Activated CD8-positive, alpha-beta T cell treated with anti-CD3 and anti-CD28 coated beads, Interleukin-2, amount 10 ng/mL, durations not matched to agents 7 days and 5 days (primary cell): ENCODE data around the gene ANKRD13B. TPM values are rescaled to one million over a fixed set of nuclear protein-coding genes. Genes with fewer than 3 reads are reported as not detected.
A peak's percentile ranks its signal among the peaks of the same experiment; 100 is the strongest.
"Not testable (repeated sequence)": the region's sequence is repeated elsewhere in the genome, so short reads cannot be mapped to it uniquely, and the experiment has no call there.

Experiments used
- ATAC-seq: fragments of 150-1000 bp; cut with Tn5 transposase; one replicate; pipeline ENCODE4 v1.10.0; 2021; ENCODE audit warnings: moderate library complexity
- CTCF ChIA-PET: fragments of 350-600 bp; sonication (Branson Sonifier 250); formaldehyde crosslinking; loops from one replicate; lab custom pipeline; 2021; ENCODE audit warnings: antibody characterized with exemption; lab: Charles Lee
- POLR2A ChIA-PET: fragments of 350-600 bp; sonication (Branson Sonifier 250); formaldehyde crosslinking; loops from one replicate; lab custom pipeline; 2021; ENCODE audit warnings: antibody characterized with exemption; lab: Charles Lee
- DNase-seq: peaks from one replicate; pipeline ENCODE4 v3.0.0-alpha.2; 2020
- H3K27ac Mint-ChIP-seq: one replicate; pipeline ENCODE4 v1.8.0; 2021; ENCODE audit warnings: mild to moderate bottlenecking, mixed read lengths
- H3K27me3 Mint-ChIP-seq: one replicate; pipeline ENCODE4 v1.8.0; 2021; ENCODE audit warnings: low read depth, mixed read lengths
- H3K36me3 Mint-ChIP-seq: one replicate; pipeline ENCODE4 v1.8.0; 2021; ENCODE audit warnings: low read depth, mixed read lengths
- H3K4me1 Mint-ChIP-seq: one replicate; pipeline ENCODE4 v1.8.0; 2021; ENCODE audit warnings: low read depth, mixed read lengths
- H3K4me3 Mint-ChIP-seq: one replicate; pipeline ENCODE4 v1.8.0; 2021; ENCODE audit warnings: mild to moderate bottlenecking, mixed read lengths
- H3K9me3 Mint-ChIP-seq: one replicate; pipeline ENCODE4 v1.8.0; 2022; ENCODE audit warnings: mixed read lengths; ENCODE audit not compliant: insufficient read depth
- total RNA-seq, 2 experiments: library from RNA; stranded (reverse); gene quantifications; one replicate each; pipeline ENCODE4 v1.2.3, GENCODE V29; 2021

Gene ANKRD13B
- total RNA-seq, result 10 to 100 TPM; 11.2 to 12.5 TPM

DNA sequence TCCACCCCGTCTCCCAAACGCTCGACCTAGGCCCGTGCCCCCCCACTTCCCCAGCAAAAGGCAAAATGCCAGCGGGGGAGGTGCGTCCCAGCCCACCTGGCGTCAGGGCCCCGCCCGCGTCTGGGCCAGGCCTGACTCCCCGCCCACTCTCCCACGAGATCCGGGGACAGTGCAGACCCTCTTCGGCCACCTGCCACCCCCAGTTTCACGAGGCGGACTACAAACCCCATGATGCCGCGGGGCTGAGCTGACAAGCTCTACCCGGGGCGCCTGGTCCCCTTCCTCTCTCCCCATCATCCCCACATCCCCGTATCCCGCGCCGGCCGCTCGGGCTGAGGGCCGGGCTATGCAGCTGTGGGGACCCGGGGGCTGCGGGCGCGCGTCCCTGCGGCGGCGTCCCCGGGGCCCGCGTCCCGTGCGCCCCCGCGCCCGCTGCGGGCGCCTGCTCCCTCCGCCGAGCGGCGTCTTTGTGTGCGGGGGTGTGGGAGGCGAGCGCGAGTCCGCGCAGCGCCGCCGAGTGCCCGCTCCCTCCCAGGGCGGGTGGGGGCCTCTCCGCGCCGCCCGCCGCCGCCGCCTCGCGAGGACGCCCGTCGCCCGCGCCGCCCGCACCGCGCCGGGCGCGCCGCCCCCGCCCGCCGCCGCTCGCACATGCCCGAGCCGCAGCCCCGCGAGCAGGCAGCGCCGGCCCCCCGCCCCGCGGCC is at the start of gene ANKRD13B:
ANKRD13B (plus strand) TSS at position 283 of the 702 bp plus-strand sequence. CDS start 490 bp downstream, outside the sequence.
- DNase-seq (peak; percentile 61), ATAC-seq (no peak)
- Mint-ChIP-seq H3K27ac (peak within 1 kb of the TSS; percentile 11), H3K9me3 (no peaks in the 10 kb centered on the region), H3K4me1 (peaks cover 42% of the 10 kb centered on the region), H3K27me3 (no peaks in the 10 kb centered on the region), H3K4me3 (peak within 1 kb of the TSS; percentile 85), H3K36me3 (peaks cover 2% of the 10 kb centered on the region)
- ChIA-PET CTCF (interaction anchor here (1.1 to 4.7 kb wide), 15 partner anchors 7 to 469 kb away, joined by 3 to 107 read pairs (median 7); partner anchors contain the start of genes ABHD15 and TP53I13), POLR2A (interaction anchor here (0.9 to 2.3 kb wide), 4 partner anchors 11 to 337 kb away, joined by 3 to 10 read pairs (median 3); partner anchors contain the start of gene SSH2)

DNA sequence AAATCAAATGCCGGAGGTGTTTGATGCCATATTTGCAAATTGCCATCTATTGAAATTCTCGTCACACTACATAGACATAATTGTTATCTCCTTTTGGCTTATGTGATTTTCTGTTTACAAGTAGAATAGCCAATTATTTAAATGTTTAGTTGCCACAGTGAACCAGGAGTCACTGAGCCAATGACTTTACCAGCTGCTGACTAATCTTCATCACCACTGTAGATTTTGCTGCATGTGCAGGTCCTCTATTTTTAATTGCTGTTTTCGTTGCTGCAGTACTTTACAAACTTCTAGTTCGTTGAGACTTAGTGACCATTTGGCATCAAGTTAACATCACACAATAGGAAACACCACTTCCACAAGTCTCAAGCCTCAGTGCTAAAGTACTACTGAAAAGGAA is 48.9 kb upstream of the ANKRD13B start:
- Mint-ChIP-seq H3K9me3 (no peaks in the 10 kb centered on the region), H3K27me3 (no peaks in the 10 kb centered on the region), H3K4me1 (peaks cover 13% of the 10 kb centered on the region), H3K4me3 (no peak overlapping the region), H3K36me3 (peaks cover 29% of the 10 kb centered on the region), H3K27ac (no peak overlapping the region)
- CTCF ChIA-PET, result no interaction called here
- ATAC-seq (no peak), DNase-seq (no peak)
- POLR2A ChIA-PET, result no interaction called here

DNA sequence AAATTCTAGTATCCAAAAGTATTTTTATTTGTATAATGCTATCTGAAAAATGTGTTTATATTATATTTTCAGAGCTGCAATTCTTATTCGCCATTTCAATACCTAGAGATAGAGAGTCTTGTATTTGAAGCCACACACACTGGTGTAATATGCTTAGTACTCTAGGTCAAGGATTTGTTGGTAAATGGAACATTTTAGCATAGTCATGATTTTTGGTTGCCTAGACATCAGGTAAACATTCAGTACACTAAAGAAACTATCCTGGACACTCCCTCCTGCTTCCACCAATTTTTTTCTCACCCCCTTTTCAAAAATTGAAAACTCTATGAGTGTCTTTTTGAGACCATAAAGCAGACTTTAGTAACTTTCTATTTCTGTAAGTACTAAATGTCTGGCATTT is 46.8 kb upstream of the ANKRD13B start:
- Mint-ChIP-seq H3K9me3 (no peaks in the 10 kb centered on the region), H3K4me1 (peaks cover 21% of the 10 kb centered on the region), H3K36me3 (peaks cover 29% of the 10 kb centered on the region), H3K27me3 (no peaks in the 10 kb centered on the region), H3K4me3 (no peak overlapping the region), H3K27ac (no peak overlapping the region)
- DNase-seq, result no peak
- no peak for ATAC-seq
- ChIA-PET POLR2A (no interaction called here), CTCF (interaction anchor here (1.0 to 1.3 kb wide), 4 partner anchors 9 to 176 kb away, joined by 3 to 6 read pairs (median 4); no protein-coding TSS in a partner anchor)

DNA sequence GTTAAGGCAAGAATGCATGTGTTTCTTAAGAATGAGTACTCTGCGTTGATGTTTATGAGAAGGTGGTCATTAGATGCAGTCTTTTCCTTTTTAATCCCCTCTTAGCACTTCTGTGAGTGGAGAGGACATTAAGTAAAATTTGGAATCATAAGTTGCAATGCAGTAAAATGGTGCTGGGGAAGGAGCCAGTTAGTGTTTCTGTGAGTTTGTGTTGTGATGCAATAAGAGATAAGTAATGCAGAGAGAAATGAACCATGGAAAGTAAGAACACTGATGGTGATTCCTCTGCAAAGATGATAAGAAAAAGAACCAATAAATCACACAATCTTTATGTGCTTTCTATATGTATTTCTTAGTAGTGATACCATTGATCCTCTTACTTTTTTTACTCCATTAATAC is 46.1 kb upstream of the ANKRD13B start:
- no peaks in the 10 kb centered on the region for H3K27me3 Mint-ChIP-seq
- ChIA-PET POLR2A (no interaction called here), CTCF (no interaction called here)
- H3K4me1 Mint-ChIP-seq, result peaks cover 21% of the 10 kb centered on the region
- no peaks in the 10 kb centered on the region for H3K9me3 Mint-ChIP-seq
- no peak for ATAC-seq
- no peak for DNase-seq
- H3K27ac Mint-ChIP-seq, result no peak overlapping the region
- peaks cover 29% of the 10 kb centered on the region for H3K36me3 Mint-ChIP-seq
- H3K4me3 Mint-ChIP-seq, result no peak overlapping the region

DNA sequence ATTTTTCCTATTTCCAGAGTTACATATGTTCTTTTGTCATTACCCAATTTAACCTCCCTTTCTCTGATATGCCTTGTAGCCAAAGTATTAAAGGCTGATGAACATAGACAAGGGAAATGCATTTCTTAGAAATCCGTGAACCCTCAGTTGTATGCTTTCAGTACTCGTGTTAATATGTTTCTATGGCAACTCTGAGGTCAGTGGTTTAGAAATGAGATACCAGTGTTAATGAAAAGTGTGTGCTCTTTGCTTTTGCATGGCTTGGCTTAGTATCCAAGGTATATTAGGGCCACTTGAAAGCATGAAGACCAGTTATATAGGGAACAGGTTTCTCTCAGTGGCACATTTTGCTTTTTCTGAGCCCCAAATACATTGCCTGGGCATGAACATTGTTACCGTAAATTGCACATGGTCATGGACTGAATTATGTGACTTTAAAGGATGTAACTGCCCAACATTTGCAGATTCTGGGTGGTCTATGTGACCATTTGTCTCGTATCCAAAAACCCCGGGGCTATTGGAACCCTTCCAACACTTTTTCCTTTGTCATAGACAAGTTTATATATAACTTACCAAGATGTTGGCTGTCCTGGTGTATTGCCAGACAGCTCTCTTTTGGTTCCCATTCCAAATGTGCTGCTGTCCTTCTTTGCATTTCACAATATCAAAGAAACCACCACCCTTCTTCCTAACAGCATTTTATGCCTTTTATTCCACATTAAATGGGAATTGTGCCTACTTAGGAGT is 43.6 kb upstream of the ANKRD13B start:
- DNase-seq (no peak), ATAC-seq (peak; percentile 87)
- H3K36me3 Mint-ChIP-seq, result peaks cover 11% of the 10 kb centered on the region
- POLR2A ChIA-PET, result no interaction called here
- no peaks in the 10 kb centered on the region for H3K9me3 Mint-ChIP-seq
- no peak overlapping the region for H3K4me3 Mint-ChIP-seq
- H3K4me1 Mint-ChIP-seq, result peaks cover 21% of the 10 kb centered on the region
- no peaks in the 10 kb centered on the region for H3K27me3 Mint-ChIP-seq
- no peak overlapping the region for H3K27ac Mint-ChIP-seq
- CTCF ChIA-PET, result interaction anchor here (0.7 to 2.3 kb wide), 5 partner anchors 13 to 180 kb away, joined by 3 to 12 read pairs (median 6); no protein-coding TSS in a partner anchor

DNA sequence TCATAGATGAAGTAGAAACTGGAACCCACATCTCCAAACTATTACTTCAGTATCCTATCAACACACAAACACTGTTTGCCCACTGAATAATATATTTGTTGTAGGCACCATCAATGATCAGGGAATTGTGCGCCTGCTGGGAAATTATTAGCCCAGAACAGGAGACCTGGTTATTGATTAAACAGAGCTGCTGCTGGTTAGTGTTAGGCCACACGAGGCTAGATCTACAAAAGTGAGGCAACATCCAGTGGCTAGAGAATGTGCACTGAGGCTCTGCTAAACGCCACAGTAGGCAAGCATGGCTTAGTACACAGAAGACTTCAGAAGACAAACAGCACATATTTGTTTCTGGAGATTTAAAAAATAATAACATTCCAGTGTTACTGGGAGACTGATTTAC is 37.1 kb upstream of the ANKRD13B start:
- no peaks in the 10 kb centered on the region for H3K27me3 Mint-ChIP-seq
- H3K4me3 Mint-ChIP-seq, result no peak overlapping the region
- peaks cover 16% of the 10 kb centered on the region for H3K36me3 Mint-ChIP-seq
- no peak for DNase-seq
- H3K9me3 Mint-ChIP-seq, result no peaks in the 10 kb centered on the region
- ChIA-PET POLR2A (interaction anchor here (2.0 kb wide), 1 partner anchor 9 kb away, joined by 9 read pairs; no protein-coding TSS in a partner anchor), CTCF (interaction anchor here (2.0 kb wide), 1 partner anchor 186 kb away, joined by 9 read pairs; no protein-coding TSS in a partner anchor)
- peaks cover 24% of the 10 kb centered on the region for H3K4me1 Mint-ChIP-seq
- ATAC-seq, result no peak
- H3K27ac Mint-ChIP-seq, result no peak overlapping the region

DNA sequence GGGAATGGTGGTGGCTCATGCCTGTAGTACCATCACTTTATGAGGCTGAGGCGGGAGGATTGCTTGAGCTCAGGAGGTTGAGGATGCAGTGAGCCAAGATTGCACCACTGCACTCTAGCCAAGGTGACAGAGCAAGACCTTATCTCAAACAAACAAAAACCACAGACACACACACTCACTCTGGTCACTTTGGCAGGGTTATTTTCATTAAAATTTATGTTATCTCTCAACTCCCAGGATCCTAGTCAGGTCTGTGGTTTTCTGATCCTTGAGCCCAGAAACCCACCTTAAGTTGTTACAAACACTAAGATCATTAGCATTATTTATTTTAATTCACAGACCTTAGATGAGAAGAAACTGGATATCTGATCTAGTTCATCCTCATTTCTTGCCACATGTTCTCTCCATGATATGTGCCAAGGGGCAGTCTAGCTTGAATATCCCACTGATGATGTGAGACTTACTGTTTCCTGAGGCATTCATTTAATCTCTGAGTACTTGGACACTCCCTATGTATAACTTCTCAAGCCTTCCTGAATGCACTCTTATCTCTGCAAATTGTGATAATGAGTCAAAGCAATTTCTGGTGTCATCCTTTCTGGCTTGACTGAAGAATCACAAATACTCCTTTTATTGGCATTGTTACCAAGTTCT is 35.7 kb upstream of the ANKRD13B start:
- DNase-seq (no peak), ATAC-seq (peak; percentile 15)
- CTCF ChIA-PET, result interaction anchor here (1.1 to 2.0 kb wide), 3 partner anchors 8 to 187 kb away, joined by 3 to 9 read pairs (median 3); no protein-coding TSS in a partner anchor
- peaks cover 27% of the 10 kb centered on the region for H3K36me3 Mint-ChIP-seq
- H3K9me3 Mint-ChIP-seq, result no peaks in the 10 kb centered on the region
- POLR2A ChIA-PET, result interaction anchor here (0.6 kb wide), 1 partner anchor 1252 kb away, joined by 3 read pairs; no protein-coding TSS in a partner anchor
- H3K27ac Mint-ChIP-seq, result peak overlapping the region; percentile 49
- no peaks in the 10 kb centered on the region for H3K27me3 Mint-ChIP-seq
- no peak overlapping the region for H3K4me3 Mint-ChIP-seq
- H3K4me1 Mint-ChIP-seq, result peaks cover 33% of the 10 kb centered on the region

DNA sequence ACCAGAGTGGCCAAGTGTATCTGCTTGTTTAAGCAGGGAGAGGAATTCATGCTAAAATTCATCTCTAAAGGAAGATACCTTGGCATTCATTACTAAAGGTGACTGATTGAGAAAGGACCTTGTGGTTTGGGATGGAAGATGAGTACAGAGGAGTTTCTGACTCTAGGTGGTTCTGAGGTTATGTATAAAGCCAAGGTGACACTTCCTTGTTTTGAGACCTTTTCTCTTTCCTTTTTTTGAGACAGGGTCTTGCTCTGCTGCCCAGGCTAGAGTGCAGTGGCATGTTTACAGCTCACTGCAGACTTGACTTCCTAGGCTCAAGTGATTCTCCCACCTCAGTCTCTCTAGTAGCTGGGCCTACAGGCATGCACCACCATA is 35.2 kb upstream of the ANKRD13B start:
- Mint-ChIP-seq H3K27ac (peak overlapping the region; percentile 27), H3K27me3 (no peaks in the 10 kb centered on the region), H3K4me3 (no peak overlapping the region), H3K9me3 (no peaks in the 10 kb centered on the region), H3K36me3 (peaks cover 31% of the 10 kb centered on the region), H3K4me1 (peaks cover 38% of the 10 kb centered on the region)
- ATAC-seq (peak; percentile 59), DNase-seq (no peak)
- CTCF ChIA-PET, result interaction anchor here (1.5 kb wide), 1 partner anchor 21 kb away, joined by 3 read pairs; no protein-coding TSS in a partner anchor
- POLR2A ChIA-PET, result no interaction called here

DNA sequence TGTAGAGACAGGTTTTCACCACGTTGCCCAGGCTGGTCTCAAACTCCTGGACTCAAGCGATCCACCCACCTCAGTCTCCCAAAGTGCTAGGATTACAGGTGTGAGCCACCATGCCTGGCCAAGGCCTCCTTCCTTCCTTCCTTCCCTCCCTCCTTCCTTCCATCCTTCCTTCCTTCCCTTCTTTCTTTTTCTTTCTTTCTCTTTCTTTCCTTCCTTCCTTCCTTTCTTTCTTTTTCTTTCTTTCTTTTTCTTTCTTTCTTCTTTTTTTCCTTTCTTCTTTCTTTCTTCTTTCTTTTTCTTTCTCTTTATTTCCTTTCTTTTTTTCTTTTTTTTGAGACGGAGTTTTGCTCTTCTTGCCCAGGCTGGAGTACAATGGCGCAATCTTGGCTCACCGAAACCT is 34.8 kb upstream of the ANKRD13B start:
- H3K27ac Mint-ChIP-seq, result peak overlapping the region; percentile 27

DNA sequence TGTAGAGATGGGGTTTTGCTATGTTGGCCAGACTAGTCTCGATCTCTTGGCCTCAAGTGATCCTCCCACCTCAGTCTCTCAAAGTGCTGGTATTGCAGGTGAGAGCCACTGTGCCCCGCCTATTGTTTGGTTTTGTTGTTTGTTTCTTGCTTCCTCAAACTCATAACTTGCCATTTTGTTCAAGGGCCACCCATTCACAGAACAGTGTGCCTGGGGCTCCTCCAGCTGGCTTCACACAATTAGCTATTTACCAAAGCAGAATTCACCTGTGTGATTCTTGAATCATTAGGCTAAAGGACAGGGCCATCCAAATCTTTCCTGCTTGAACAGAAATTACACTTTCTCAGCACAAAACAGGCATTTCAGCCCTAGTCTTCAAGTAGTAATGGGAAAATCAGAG is 33.3 kb upstream of the ANKRD13B start:
- no peak overlapping the region for H3K27ac Mint-ChIP-seq
- ChIA-PET CTCF (interaction anchor here (1.3 to 2.2 kb wide), 3 partner anchors 23 to 340 kb away, joined by 3 to 7 read pairs (median 5); no protein-coding TSS in a partner anchor), POLR2A (no interaction called here)
- H3K36me3 Mint-ChIP-seq, result peaks cover 40% of the 10 kb centered on the region
- no peaks in the 10 kb centered on the region for H3K27me3 Mint-ChIP-seq
- no peak for DNase-seq
- no peak for ATAC-seq
- no peaks in the 10 kb centered on the region for H3K9me3 Mint-ChIP-seq
- H3K4me1 Mint-ChIP-seq, result peaks cover 51% of the 10 kb centered on the region
- no peak overlapping the region for H3K4me3 Mint-ChIP-seq

More for the DNA sequence above, 34.8 kb upstream of the ANKRD13B start:
- ATAC-seq, H3K27me3 Mint-ChIP-seq, DNase-seq, CTCF ChIA-PET, POLR2A ChIA-PET, H3K4me3 Mint-ChIP-seq, H3K9me3 Mint-ChIP-seq: not testable (repeated sequence)
- Mint-ChIP-seq H3K36me3 (peaks cover 34% of the 10 kb centered on the region), H3K4me1 (peaks cover 42% of the 10 kb centered on the region)

DNA sequence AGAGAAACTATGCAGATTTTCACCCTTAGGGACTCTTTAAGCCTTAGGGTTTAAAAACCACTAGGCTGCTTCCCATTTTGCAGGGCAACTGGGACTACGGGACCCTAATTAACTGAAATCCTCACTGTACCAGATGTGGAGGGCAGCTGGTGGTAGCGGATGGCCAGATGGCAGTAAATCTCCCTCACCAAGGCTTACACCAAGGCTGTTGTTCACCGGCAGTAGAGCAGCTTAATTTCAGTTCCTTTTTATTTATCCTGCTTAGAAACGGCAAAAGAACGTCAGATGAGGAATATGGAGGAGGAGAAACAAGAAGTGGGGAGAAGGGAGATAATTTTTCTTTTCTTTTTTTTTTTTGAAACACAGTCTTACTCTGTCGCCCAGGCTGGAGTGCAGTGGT is 32.6 kb upstream of the ANKRD13B start:
- H3K4me3 Mint-ChIP-seq, result no peak overlapping the region
- no peak overlapping the region for H3K27ac Mint-ChIP-seq
- ATAC-seq, result no peak
- peaks cover 55% of the 10 kb centered on the region for H3K4me1 Mint-ChIP-seq
- no peaks in the 10 kb centered on the region for H3K9me3 Mint-ChIP-seq
- no peak for DNase-seq
- no peaks in the 10 kb centered on the region for H3K27me3 Mint-ChIP-seq
- POLR2A ChIA-PET, result no interaction called here
- CTCF ChIA-PET, result interaction anchor here (1.3 to 2.2 kb wide), 3 partner anchors 24 to 341 kb away, joined by 3 to 7 read pairs (median 5); no protein-coding TSS in a partner anchor
- peaks cover 44% of the 10 kb centered on the region for H3K36me3 Mint-ChIP-seq
